WI38 (cell line): ENCODE results near the gene RAB42.

Experiments used
- H3K4me3 ChIP-seq: 2 replicates; pipeline ENCODE4 v1.5.1; 2011; ENCODE audit warnings: low read depth, mild to moderate bottlenecking, control low read depth, low read length
- TF ChIP-seq, protein P1 (sequence below): IDR thresholded peaks from 2 replicates; pipeline ENCODE4 v1.5.1; 2012; ENCODE audit warnings: low read depth, mild to moderate bottlenecking, control low read depth, low read length

The RAB42 gene

DNA sequence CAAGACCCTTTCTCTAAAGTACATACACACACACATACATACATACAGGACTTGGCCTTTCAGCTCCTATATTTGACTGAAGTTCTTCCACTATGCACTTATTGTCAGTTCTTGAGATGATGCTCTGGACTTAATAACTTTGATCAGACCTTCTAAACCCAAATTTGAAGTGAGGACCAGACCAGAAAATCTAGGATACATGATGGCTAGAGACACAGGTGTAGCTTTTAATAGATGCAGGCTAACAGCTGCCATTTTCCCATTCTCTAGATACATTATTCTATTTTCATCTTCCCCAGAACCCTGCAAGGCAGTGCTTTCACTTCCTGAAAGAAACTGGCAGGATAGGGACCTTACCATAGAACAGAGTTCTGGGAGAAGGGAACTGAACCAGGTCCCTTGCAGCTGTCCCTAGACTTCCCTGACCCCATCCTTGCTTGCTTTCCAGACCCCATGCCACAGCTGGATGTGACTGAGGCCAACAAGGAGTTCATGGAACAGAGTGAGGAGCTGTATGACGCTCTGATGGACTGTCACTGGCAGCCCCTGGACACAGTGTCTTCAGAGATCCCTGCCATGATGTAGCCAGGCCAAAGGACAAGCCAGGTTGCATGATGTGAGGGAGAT, 14.9 kb upstream of the RAB42 start:
- TF ChIP-seq, protein P1, sequence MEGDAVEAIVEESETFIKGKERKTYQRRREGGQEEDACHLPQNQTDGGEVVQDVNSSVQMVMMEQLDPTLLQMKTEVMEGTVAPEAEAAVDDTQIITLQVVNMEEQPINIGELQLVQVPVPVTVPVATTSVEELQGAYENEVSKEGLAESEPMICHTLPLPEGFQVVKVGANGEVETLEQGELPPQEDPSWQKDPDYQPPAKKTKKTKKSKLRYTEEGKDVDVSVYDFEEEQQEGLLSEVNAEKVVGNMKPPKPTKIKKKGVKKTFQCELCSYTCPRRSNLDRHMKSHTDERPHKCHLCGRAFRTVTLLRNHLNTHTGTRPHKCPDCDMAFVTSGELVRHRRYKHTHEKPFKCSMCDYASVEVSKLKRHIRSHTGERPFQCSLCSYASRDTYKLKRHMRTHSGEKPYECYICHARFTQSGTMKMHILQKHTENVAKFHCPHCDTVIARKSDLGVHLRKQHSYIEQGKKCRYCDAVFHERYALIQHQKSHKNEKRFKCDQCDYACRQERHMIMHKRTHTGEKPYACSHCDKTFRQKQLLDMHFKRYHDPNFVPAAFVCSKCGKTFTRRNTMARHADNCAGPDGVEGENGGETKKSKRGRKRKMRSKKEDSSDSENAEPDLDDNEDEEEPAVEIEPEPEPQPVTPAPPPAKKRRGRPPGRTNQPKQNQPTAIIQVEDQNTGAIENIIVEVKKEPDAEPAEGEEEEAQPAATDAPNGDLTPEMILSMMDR, result no peak
- no peak overlapping the region for H3K4me3 ChIP-seq

DNA sequence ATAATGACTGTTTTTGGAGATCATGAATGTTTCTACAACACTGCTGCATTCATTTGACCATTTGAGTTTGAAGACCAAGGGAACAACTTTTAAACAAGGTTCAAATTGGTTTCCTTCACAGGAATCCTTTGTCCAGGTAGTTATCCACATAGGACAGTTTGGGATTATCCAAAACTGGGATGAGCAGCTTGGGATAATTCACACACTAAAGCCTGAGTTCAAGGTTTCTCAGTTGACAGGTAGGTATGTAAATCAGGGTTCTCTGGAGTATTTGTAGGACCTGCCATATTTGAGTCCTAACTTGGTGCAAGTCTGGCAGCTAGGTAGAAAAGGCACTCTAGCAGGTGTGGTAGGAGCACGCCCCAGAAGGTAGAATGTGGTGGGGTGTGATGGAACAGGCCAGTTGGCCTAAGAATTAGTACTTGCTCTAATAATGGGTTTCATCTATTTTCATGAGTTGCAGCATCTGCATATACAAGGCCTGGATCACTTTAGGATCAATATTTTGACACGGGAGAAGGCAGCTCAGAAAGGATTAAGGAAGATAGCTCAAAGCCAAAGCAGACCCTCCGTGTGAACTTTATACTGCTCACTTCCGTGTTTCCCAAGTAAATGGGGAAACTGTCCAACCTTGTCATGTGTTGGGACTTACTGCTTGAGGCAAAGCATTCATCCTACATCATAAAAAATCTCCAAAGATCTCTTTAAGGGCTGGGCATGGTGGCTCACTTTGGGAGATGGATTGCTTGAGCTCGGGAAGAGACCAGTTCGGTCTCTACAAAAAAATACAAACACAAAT, 14.1 kb upstream of the RAB42 start:
- TF ChIP-seq, protein P1, result no peak
- no peak overlapping the region for H3K4me3 ChIP-seq

DNA sequence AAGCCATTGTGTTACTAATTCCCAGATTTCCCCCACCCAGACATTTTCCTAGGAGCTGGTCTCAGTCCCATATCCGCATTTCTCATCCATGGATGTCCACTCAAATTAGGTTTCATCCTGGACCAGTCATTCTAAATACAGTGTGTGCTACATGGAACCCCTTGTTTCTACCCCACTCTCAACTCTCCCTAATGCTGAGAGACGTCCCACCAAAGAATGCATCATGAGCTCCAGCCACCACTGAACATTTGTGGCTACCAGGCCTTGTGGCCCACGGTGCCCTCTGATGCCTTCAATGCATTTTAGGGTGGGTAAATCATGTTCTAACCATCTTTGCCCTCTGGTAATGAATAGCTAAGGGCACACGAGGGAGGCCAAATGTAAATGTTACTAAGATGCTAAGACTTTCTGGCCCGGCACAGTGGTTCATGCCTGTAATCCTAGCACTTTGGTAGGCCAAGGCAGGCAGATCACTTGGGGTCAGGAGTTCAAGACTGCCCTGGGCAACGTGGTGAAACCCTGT, 13.3 kb upstream of the RAB42 start:
- TF ChIP-seq, protein P1, result no peak
- no peak overlapping the region for H3K4me3 ChIP-seq

DNA sequence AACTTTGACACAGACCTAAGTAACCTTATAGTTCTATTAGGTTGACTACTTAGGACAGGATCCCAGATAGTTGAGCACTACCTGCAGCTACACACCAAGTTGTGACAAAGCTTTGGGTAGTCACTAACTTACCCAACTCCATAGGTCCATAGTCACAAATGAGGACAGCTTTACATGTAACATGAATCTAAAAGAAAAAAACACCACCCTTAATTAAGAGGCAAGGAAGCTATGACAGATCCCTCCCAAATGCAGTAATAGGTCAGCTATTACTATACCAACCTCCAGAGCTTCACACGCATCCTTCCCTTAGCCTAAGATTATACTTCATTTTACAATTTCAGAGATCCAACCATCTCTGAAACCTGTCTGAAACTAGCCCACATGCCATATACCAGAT, 12.7 kb upstream of the RAB42 start:
- H3K4me3 ChIP-seq, result peak overlapping the region; percentile 96
- TF ChIP-seq, protein P1, result no peak

DNA sequence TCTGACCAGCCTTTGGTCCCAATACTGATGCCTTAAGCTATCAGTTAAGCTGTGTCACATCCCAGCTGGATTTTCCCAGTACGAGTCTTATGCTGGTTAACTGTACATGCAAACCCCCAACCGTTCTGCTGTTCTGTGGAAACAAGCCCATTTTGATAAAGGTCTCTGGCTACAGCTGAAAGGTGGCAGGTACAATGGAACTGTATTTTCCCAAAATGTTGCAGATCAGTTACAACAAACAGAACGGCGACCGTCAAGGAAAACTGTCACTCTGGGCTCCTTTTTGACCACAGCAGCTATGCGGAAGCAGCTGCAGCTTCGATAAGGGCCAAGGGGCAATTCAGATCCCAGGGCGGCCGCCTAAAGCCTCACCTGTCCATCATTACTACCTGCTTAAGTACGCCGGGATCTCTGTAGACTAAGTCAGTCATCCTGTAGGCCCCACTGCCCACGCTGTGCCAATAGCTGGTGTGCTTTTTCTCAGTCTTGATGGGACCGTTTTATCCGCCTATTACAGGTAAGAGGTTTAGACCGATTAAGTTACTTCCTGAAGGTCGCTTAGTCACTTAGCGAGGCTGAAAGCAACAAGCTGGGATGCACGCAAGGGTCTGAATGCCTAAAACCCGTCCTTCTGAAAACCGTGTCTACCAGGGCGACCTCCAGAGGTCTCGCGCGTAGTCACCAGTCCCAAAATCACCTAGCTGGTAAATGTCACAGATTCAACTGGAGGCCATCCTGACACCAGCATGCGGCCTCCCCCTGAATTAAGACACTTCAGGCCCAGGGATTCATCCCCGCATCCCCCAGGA, 11.1 kb upstream of the RAB42 start:
- TF ChIP-seq, protein P1, result no peak
- H3K4me3 ChIP-seq, result peak overlapping the region; percentile 96

DNA sequence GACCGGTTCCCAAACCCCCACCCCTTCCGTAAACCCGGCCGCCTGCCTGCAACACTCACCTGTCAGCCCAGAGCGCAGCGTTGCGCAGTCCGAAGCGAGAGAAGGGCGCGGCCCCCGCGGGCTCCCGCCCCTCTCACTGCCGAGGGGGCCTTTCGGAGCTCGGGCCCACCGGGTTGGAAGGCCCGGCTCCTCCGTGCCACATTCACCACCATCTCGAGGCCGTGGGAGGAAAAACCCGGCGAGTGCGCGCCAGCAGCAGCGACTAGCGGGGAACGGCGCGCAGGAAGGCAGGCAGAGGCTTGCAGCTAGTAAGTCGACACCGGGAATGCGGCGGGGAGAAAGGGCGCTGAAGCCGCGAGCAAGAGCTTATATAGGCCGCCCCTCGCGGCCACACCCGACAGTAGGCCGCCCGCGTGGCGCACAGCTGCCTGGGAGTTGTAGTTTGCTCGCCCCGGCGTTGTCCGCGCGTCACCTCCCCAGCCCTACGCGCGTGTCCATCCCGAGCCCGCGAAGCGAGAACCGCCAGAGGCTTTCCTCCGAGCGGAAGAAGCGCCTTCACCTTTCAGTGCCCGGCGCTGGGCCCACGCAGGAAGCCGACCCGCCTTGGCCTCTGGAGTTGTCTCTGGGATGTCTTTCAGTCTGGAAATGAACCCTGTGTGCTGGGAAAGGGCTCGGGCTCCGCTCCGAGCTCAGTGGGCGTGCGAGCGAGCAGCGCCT, 10.4 kb upstream of the RAB42 start:
- H3K4me3 ChIP-seq, result peak overlapping the region; percentile 96
- TF ChIP-seq, protein P1, result no peak
